HG03097 (cell line): ENCODE data around the gene MRPL22.
"Not testable (repeated sequence)": the region's sequence is repeated elsewhere in the genome, so short reads cannot be mapped to it uniquely, and the experiment has no call there.

Source experiments
- ATAC-seq: cut with Tn5 transposase; IDR thresholded peaks from one replicate; pipeline ENCODE4 v1.9.1; 2021; ENCODE audit not compliant: unreplicated experiment, low FRiP score

MRPL22 gene

DNA sequence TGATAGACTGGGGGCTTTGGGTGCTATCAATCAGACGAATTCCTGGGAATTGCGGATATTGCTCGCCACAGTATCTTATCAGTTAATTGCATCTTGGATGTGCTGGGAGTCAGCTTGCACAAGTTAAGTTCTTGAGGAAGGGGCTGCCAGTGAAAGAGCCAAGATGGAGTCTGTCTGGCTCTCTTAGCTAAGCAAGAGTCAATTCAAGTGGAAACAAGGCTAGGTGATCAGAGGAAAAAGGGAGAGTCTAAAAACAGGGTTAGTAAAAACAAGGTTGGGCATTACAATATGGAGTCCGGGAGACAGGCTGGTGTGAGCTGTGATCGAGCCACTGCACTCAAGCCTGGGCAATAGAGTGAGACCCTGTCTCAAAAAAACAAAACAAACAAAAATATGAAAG is 1.5 kb upstream of the MRPL22 start:
- ATAC-seq: not testable (repeated sequence)

DNA sequence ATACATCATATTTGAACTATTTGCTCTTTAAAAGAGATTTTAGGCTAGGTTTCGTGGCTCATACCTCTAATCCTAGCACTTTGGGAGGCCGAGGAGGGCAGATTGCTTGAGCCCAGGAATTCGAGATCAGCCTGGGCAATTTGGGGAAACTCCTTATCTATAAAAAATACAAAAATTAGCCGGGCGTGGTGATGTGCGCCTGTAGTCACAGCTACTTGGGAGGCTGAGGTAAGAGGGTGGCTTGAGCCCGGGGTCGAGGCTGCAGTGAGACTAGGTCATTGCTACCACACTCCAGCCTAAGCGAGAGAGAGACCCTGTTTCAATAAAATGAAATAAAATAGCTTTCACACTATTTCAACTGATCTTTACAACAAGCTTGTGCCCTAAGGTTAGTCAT is 500 bp upstream of the MRPL22 start:
- ATAC-seq: no peak

DNA sequence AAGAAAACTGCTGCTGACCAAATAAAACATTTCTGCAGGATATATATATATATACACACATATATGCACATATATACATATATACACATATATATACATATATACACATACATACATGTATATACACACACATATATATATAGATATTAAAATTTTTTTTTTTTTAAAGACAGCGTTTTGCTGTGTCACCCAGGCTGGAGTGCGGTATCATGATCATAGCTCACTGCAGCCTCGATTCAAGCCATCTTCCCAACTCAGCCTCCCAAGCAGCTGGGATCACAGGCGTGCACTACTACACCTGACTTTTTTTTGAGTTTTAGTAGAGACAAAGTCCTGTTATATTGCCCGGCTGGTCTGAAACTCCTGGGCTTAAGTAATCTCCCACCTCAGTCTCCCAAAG is 2.7 kb downstream of the MRPL22 start:
- ATAC-seq: no peak

DNA sequence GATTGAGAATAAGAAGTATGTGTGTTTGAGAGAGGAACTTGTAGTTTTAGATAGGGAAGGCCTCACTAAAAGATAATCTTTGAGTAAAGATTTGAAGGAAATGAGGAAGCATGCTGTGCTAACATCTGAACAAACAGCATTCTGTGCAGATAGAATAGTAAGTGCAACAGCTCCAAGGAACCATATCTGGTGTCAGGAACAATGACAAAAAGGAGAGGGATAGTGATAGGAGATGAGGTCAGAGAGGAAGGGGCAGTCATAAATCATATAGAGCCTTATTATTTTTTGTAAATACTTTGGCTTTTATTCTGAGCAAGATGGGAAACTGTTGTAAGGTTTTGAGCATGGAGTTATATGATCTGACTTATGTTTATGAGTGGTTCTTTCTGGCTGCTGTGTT is 3.8 kb downstream of the MRPL22 start:
- no peak for ATAC-seq

DNA sequence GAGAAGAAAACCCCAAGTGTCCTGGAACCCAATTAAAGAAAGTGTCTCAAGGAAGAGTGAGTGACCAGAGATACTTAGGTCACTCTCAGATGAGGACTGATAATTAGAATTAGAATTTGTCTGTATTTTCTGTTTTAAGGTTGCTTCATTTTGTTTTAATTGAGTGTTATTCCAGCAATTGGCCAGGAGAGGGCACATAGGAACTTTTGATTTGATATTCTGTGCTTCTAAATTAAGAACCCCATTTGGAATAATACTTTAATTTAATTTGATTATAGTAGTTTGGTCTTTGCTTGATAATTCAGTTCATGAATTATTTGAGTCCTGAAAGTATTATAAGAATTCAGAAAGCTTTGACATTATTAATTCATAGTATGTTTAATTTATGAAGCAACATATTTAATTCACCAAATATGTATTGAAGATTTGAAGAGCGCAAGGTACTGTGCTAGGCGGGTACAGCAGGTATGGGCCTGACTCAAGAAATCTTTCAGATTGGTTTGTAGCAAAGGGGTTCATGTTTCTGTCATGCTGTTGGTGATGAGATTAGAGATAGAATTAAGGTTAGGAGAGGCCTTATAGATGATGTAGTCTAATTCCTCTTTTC is 4.9 kb downstream of the MRPL22 start:
- no peak for ATAC-seq

DNA sequence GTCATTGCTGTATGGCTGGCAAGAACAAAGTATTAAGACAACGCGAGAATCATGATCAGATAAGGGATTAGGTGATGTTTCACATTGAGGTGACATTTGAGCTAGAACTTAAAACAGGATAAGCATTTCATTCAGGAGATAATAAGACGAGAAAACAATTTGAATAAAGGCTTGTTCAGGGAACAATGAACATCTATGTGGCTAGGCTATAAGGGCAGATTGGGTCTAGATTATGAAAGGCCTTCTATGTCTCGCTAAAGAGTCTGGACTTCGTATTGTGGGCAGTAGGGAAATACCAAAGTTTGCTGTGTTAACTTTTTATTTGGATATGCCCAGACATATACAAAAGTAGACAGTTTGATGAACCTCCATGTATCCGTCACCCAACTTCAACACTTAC is 6.9 kb downstream of the MRPL22 start:
- ATAC-seq: no peak

DNA sequence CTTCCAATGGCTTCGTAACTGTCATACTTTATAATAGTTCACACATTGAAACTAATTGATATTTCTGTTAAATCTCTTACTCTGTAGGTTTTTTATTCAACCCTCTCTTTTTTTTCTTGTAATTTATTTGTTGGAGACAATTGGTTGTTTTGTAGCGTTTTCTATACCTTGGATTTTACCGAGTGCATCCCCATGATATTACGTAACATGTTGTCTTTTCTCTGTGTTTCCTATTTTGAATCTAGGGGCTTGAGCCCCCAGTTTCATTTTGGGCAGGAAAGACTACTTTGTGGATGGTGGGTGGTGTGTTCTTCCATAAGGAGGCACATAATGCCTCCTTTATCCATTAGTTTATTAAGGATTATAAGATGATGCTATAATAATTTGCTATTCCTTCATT is 7.4 kb downstream of the MRPL22 start:
- no peak for ATAC-seq

DNA sequence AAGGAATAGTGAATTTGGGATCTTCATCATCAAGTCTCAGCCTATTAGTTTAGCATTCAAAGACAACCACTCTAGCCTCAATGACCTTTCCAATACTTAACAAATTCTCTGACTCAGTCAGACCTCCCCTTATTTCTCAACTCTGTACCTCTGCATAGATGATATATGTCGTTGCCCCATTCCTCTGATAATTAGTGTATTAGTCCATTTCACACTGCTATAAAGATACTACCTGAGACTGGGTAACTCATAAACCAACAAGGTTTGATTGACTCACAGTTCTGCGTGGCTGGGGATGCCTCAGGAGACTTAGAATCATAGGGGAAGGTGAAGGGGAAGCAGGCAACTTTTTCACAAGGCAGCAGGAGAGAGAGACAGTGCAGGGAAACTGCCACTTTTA is 8.9 kb downstream of the MRPL22 start:
- ATAC-seq: no peak

DNA sequence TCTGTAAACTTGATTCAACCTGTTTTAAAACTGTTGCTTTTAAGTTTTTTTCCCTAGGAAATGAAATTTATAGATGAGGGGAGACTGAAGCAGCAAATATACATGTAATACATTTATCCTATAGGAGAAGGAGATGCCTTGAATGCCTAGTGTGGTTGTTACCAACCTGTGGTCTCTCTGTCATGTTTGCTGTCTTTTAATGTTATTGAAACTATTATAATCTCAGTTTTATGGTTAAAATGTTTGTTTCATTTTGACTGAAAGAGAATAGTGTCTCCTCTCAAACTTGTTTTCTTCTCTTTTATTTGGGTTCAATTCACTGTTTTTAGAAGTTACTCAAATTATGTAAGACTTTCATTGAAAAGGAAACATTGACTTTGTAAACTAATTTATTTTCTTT is 15.8 kb downstream of the MRPL22 start:
- ATAC-seq: no peak

DNA sequence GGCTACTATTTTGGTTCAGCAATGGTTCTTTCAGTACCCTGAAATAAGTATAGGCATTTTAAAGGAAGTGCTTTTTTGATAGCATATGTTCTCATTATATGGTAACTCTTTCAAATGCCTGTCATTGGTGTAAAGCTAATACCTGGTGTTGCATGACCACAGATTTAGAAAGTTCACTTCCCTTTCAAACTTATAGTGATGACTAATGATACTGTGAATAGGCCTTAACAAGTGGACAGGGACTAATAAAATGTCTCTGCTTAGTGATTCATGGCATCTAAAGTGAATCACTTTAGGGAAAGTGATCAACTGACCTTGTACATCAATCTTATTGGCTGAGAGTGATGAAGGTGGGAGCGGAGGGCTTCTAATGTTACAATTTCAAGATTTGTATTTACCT is 21.6 kb downstream of the MRPL22 start:
- ATAC-seq: peak; percentile 82

DNA sequence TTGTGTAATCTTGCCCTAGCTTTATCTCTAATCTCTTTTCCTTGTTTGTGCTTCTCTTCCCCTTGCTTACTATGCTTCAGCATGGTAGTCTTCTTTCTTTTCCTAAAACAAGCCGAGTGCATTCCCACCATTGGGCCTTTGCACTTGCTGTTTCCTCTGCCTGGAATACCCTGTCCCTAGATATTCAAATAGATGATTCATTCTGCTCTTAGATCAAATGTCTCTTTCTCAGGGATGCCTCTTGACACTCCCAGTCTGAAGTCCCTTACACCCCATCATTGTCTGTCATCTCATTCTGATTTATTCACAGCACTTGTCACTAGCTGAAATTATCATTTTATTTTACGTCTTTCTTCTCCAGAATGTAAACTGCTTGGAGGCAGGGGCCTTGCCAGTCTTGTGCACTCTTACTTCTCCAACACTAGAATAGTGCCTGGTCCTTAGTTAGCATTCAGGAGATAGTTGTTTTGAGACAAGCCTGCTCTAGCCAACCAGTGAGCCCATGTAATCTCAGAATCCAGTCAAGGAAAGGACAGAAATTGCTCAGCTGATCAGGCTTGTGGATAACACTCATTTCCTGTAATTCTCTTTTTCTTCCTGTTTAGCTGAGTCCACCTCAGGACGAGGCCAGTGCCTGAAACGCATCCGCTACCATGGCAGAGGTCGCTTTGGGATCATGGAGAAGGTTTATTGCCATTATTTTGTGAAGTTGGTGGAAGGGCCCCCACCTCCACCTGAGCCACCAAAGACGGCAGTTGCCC is 25.4 kb downstream of the MRPL22 start:
- no peak for ATAC-seq

DNA sequence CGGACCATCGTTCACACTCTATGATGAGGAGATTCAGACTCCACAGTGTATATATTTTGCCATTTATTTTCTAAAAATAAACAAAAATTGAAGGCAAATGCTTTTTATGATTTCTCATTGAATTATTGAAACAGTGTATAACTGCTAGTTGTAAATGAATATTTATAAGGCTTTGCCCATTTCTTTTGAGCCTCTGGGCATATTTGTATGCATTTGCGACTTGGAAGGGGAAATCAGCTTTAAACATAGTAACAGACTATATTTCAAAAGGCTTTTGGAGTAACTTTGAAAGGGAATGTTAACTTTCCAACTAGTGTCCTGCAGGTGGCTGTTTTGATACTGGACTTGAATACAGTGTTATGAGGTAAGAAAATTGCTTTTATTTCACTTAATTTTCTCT is 26.0 kb downstream of the MRPL22 start:
- ATAC-seq: no peak

DNA sequence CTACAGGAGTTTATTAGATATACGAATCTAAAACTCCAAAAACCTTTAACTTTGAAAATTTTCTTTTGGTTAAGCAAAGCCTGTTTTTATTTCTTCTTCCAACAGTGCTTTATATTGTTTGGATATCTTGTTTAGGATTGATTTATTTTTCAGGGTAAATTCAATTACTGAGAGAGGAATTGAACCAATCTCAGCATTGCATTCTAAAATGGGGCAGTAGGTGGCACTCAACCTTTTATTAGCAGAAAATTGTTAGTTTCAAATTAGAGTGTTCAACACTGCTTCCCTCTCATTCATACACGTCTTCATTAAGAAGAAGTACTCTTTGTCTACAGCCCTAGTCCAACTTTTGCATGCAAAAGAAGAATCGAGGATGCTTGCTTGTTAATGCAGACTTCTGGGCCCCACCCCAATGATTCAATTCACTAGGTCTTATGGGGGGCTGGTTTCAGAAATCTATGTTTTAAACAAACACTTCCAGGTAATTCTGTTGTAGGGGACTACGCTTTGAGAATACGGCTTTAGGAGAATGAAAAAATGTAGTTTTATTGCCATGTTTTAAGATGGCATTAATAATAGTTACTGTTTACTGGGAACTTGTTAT is 26.6 kb downstream of the MRPL22 start:
- no peak for ATAC-seq

DNA sequence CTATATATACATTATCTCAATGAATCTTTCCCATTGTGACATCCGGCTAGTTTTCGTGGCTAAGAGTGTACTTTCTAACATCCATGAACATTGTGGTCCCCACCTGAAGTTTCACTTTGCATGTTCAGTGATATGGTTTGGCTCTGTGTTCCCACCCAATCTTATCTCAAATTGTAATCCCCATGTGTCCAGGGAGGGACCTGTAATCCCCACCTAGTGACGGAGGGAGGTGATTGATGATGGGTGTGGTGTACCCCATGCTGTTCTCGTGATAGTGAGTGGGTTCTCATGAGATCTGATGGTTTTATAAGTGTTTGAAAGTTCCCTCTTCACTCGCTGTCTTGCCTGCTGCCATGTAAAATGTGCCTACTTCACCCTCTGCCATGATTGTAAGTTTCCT is 28.1 kb downstream of the MRPL22 start:
- ATAC-seq: no peak

DNA sequence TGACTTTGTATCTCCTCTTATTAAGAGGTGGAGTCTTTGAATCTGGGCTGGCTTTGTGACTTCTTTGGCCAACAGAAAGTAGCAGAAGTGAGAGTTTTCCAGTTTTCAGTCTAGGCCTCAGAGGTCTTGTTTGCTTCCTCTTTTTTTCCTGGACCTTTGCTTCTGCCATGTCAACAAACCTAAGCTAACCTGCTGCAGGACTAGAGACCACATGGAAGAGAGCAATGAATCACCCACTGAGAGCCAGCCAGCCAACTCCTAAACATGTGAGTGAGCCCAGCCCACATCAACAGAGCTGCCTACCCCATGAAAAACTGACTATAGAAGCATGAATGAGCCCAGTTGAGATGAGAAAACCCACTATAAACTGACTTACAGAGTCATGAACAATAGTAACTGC is 29.9 kb downstream of the MRPL22 start:
- ATAC-seq: no peak

DNA sequence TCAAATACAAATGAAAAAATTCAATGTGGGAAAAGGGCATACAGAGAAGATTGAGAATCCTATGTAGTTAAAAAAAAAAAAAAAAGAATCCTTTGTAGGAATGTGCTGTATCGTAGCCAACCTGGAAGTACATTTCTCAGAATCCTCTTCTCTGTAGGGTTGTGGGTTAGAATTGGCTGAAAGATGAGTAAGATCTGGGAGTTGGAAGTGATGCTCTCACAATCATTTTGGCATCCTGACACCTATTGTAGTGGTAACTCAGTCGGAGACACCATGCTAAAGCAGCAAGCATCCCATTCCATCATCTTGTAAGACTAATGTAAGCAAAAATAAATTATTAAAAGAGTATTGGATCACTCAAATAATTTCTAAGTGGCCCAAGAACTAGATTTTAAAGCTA is 30.6 kb downstream of the MRPL22 start:
- ATAC-seq: no peak

DNA sequence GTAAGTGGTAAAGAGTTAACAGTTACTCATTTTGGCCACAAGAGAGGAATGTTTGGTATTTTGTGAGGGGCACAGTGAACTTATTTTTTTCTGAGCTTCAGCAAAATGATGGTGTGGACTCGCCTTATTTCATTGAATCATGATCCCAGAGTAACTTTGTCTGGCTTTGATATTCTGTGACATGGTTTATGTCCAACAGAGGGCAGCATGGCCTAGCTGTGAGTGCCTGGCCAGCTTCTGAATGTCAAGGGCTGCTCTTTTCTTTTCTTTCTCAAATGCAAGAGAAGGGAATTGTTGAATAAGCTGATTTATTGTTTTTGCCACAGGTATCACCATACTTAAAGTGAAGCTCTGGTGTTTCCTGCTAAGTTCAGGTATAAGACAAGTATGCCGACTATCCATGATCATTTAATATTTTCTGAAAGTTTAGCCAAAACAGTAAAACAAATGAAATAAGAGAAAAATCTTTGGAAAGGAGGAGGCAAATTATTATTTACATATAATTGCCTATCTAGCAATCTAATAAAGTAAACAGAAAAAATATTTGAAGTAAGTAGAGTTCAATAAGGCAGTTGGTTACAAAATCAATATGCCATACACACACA is 31.7 kb downstream of the MRPL22 start:
- ATAC-seq: no peak

DNA sequence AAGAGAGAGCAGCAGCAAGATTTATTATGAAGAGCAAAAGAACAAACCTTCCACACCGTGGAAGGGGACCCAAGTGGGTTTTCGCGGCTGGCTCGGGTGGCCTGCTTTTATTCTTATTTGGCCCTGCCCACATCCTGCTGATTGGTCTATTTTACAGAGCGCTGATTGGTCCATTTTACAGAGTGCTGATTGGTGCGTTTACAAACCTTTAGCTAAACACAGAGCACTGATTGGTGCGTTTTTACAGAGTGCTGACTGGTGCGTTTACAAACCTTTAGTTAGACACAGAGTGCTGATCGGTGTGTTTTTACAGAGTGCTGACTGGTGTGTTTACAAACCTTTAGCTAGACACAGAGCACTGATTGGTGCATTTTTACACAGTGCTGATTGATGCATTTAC is 35.2 kb downstream of the MRPL22 start:
- not testable (repeated sequence) for ATAC-seq

DNA sequence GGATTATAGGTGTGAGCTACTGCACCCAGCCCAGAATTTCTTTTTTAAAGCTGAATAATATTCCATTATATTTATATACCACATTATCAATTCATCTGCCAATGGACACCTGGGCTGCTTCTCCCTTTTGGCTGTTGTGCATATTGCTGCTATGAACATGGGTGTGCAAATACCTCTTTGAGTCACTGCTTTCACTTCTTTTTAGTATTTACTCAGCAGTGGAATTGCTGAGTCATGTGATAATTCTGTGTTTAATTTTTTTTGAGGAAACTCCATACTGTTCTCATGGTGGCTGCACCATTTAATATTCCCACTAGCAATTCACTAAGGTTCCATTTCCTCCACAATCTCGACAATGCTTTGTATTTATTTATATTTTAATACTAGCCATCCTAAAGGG is 36.5 kb downstream of the MRPL22 start:
- no peak for ATAC-seq

DNA sequence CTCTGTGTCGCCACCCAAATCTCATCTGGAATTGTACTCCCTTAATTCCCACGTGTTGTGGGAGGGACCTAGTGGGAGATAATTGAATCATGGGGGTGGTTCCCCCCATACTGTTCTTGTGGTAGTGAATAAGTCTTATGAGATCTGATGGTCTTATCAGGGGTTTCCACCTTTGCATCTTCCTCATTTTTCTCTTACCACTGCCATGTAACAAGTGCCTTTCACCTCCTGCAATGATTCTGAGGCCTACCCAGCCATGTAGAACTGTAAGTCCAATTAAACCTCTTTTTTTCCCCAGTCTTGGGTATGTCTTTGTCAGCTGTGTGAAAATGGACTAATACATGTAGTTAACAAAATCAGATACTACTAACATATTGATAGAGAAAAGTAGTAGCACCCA is 37.4 kb downstream of the MRPL22 start:
- not testable (repeated sequence) for ATAC-seq

DNA sequence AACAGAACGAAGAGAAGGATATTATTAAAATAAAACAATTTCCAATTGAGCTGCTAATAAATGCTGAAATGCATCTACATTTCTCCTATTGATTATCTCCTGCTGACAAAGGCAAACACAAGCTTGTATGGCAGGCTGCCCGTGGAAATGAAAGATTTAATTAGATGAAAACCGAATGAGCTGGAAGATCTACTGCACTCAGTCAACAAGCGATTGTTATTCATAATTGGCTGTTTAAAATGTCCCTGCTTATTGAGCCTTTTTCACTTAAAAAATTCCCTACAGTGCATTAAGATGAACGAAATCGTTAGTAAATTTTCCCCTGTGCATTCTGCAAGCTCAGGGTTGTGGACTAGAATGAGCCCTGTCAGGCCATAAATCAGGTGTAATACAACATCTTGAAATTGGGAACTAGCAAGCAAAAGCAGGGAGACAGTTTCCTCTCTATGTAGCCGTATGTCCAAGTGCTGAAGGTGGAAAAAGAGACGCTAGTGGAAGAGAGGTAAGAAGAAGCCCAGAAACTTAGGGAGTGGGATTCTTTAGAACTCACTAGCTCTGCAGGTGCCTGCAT is 44.2 kb downstream of the MRPL22 start:
- no peak for ATAC-seq
